Measurements from ENCODE around the gene HEPHL1.

- TF ChIP-seq CTCF (IDR thresholded peaks at IDR 0.05; ENCODE audit: low read depth, low read length) (no peak), EZH2phosphoT487 (IDR thresholded peaks at IDR 0.05; ENCODE audit: low read depth) (no peak)
These were observed 3.7 kb upstream of the HEPHL1 start for GRCh38 chr11:94017446-94017845.
